Psoas muscle (tissue), 8 donors: ENCODE data around the gene CAMTA1. TPM values are rescaled to one million over a fixed set of nuclear protein-coding genes. Genes with fewer than 3 reads are reported as not detected.

Source experiments
- ATAC-seq, 4 donors: fragments of 200-7000 bp; cut with Tn5 transposase; one replicate each; pipeline ENCODE4 v1.9.1; 2020; ENCODE audit warnings: moderate library complexity in 3 of 4, mild to moderate bottlenecking in 2 of 4
- DNase-seq, 2 donors: peaks; one replicate each; pipeline ENCODE4 v3.0.0-alpha.2; 2020
- H3K27ac ChIP-seq: fragments of 200-600 bp; one replicate; pipeline ENCODE4 v1.8.0; 2022
- H3K27me3 ChIP-seq, 3 donors: fragments of 200-600 bp in 1 of 3; one replicate each; pipeline versions ENCODE4 v1.6.1 to v1.8.0; 2013 to 2022; ENCODE audit warnings: low read length in 2 of 3, mild to moderate bottlenecking in 2 of 3, moderate library complexity in 1 of 3; ENCODE audit not compliant: insufficient read depth in 3 of 3
- H3K36me3 ChIP-seq, 2 donors: fragments of 200-600 bp in 1 of 2; one replicate each; pipeline versions ENCODE4 v1.6.1 to v1.8.0; 2013 to 2022; ENCODE audit warnings: low read depth in 1 of 2, mild to moderate bottlenecking in 1 of 2, moderate library complexity in 1 of 2; ENCODE audit not compliant: insufficient read depth in 1 of 2
- H3K4me1 ChIP-seq: fragments of 200-600 bp; one replicate; pipeline ENCODE4 v1.8.0; 2022
- H3K4me3 ChIP-seq: fragments of 200-600 bp; one replicate; pipeline ENCODE4 v1.8.0; 2022; ENCODE audit warnings: mild to moderate bottlenecking
- H3K9me3 ChIP-seq: fragments of 200-600 bp; one replicate; pipeline ENCODE4 v1.8.0; 2022
- CTCF ChIP-seq: fragments of 200-600 bp; IDR thresholded peaks from one replicate; pipeline ENCODE4 v1.8.0; 2022; ENCODE audit warnings: antibody characterized with exemption
- WGBS, 3 donors: extraction: QIAGEN DNeasy Blood & Tissue Kit; methylation state at CpG; one replicate each; pipeline versions ENCODE4 v1.1.6 to v1.1.7; 2013; 5-methylcytosine and 5-hydroxymethylcytosine counted together
- intact Hi-C, 2 donors: fragments of 100-400 bp; cut with DNase I; formaldehyde crosslinking; loops; one replicate each; pipeline versions ENCODE4 v1.11.0 to v1.14.2; 2022
- polyA plus RNA-seq, 3 donors: library from polyadenylated mRNA; stranded (reverse); fragments of 200-250 nt; gene quantifications; one replicate each; pipeline ENCODE4 v1.2.3, GENCODE V29; 2013
- total RNA-seq, 4 donors: library from RNA; stranded (reverse); fragmentation: NEBNext Ultra II Directional in 2 of 4; extraction: Animal tissue kit (Norgen Biotek cat#: 25700) in 2 of 4; gene quantifications; one replicate each; pipeline versions ENCODE4 v1.2.1 to v1.2.4, GENCODE V29; 2021 to 2023
- donor health status: healthy with polysubstance abuse.
- donor health status: DM: no; HTN: no; CAD: no; lungs with moderate emphysema.
- donor health status: Bipolar disorder and iron deficiency.
- donor health status: healthy.
- donor health status: DM: yes; HTN: yes; CAD: no.
- donor health status: DM: no; HTN: no; CAD: no.
- donor health status: DM: no; HTN: no; CAD: no.
- donor health status: DM: yes; HTN: yes; CAD: no.

Gene CAMTA1
- total and polyA plus RNA-seq, 7 donors = 64.6 to 206 (median 76.5) TPM

GRCh38 chr1:6762060-6762459 lies 23.2 kb upstream of the CAMTA1 start:
- Histone ChIP-seq H3K27me3 (no peaks in the 10 kb centered on the region), H3K9me3 (no peaks in the 10 kb centered on the region), H3K4me3 (no peak overlapping the region), H3K36me3 (no peaks in the 10 kb centered on the region), H3K4me1 (no peaks in the 10 kb centered on the region), H3K27ac (no peak overlapping the region)
- 73 to 80% (median 74%) methylated on average over 6 of the region's 6 CpGs for WGBS, 3 donors
- intact Hi-C loops = no loop called here
- ATAC-seq (no peak), DNase-seq (no peak)
- TF ChIP-seq CTCF = no peak

- no peak for TF ChIP-seq CTCF
- 18 to 27% (median 18%) methylated on average over 13 of the region's 13 CpGs for WGBS, 3 donors
- intact Hi-C loops = no loop called here
- Histone ChIP-seq H3K27ac (no peak overlapping the region), H3K4me3 (no peak overlapping the region), H3K27me3 (peaks cover 0 to 2% (median 0%) of the 10 kb centered on the region in 3 donors), H3K36me3 (no peaks in the 10 kb centered on the region), H3K9me3 (no peaks in the 10 kb centered on the region), H3K4me1 (no peaks in the 10 kb centered on the region)
- ATAC-seq (peak in 3 of 4 donors; percentile 48 to 62 (median 58)), DNase-seq (no peak)
Observed at GRCh38 chr1:6770751-6771440, 14.4 kb upstream of the CAMTA1 start.

GRCh38 chr1:6771441-6771769 lies 13.8 kb upstream of the CAMTA1 start:
- WGBS, 3 donors = 32 to 50% (median 46%) methylated on average over 7 of the region's 7 CpGs
- Histone ChIP-seq H3K9me3 (no peaks in the 10 kb centered on the region), H3K4me1 (no peaks in the 10 kb centered on the region), H3K27me3 (peaks cover 0 to 2% (median 0%) of the 10 kb centered on the region in 3 donors), H3K36me3 (no peaks in the 10 kb centered on the region), H3K4me3 (no peak overlapping the region), H3K27ac (no peak overlapping the region)
- DNase-seq = no peak
- no peak for ATAC-seq
- TF ChIP-seq CTCF = no peak
- intact Hi-C loops = no loop called here

GRCh38 chr1:6774381-6774780 lies 10.9 kb upstream of the CAMTA1 start:
- WGBS, 3 donors = 85 to 90% (median 85%) methylated on average over 1 of the region's 1 CpG
- ATAC-seq (no peak), DNase-seq (no peak)
- intact Hi-C loops = no loop called here
- Histone ChIP-seq H3K36me3 (no peaks in the 10 kb centered on the region), H3K4me3 (no peak overlapping the region), H3K4me1 (no peaks in the 10 kb centered on the region), H3K27me3 (no peaks in the 10 kb centered on the region), H3K27ac (no peak overlapping the region), H3K9me3 (no peaks in the 10 kb centered on the region)
- TF ChIP-seq CTCF = no peak
